AG09309 (cell line): ENCODE measurements around the gene GTF2H4.
"Not testable (repeated sequence)": the region's sequence is repeated elsewhere in the genome, so short reads cannot be mapped to it uniquely, and the experiment has no call there.

Source experiments
- DNase-seq: peaks from one replicate; pipeline ENCODE4 v3.0.0-alpha.2; 2010; ENCODE audit warnings: low read depth
- H3K4me3 ChIP-seq: 2 replicates; pipeline ENCODE4 v1.5.1; 2011; ENCODE audit warnings: mild to moderate bottlenecking, low read depth, low read length, moderate library complexity; ENCODE audit not compliant: control insufficient read depth
- CTCF ChIP-seq: IDR thresholded peaks from 2 replicates; pipeline ENCODE4 v1.5.1; 2011; ENCODE audit warnings: mild to moderate bottlenecking, low read depth, low read length, inconsistent platforms; ENCODE audit not compliant: insufficient read depth, control insufficient read depth; ENCODE audit errors: missing control alignments

The GTF2H4 gene

GRCh38 chr6:30914854-30915590, 7.0 kb downstream of the GTF2H4 start:
- no peak for DNase-seq
- no peak for TF ChIP-seq CTCF
- H3K4me3 ChIP-seq: peak overlapping the region; percentile 46

- DNase-seq: peak; percentile 23
- no peak overlapping the region for H3K4me3 ChIP-seq
- peak; percentile 72 for TF ChIP-seq CTCF
These were observed 7.6 kb downstream of the GTF2H4 start for GRCh38 chr6:30915591-30915946.

- no peak for DNase-seq
- no peak overlapping the region for H3K4me3 ChIP-seq
- TF ChIP-seq CTCF: no peak
These were observed 9.0 kb downstream of the GTF2H4 start for GRCh38 chr6:30917041-30917440.

- no peak for TF ChIP-seq CTCF
- DNase-seq: no peak
- H3K4me3 ChIP-seq: no peak overlapping the region
These were observed 9.5 kb downstream of the GTF2H4 start for GRCh38 chr6:30917487-30917886.

- no peak for DNase-seq
These were observed 10.7 kb downstream of the GTF2H4 start for GRCh38 chr6:30918670-30919069.

GRCh38 chr6:30922447-30922852, 14.4 kb downstream of the GTF2H4 start:
- DNase-seq: no peak

More at GRCh38 chr6:30918670-30919069, 10.7 kb downstream of the GTF2H4 start:
- TF ChIP-seq CTCF: no peak
- H3K4me3 ChIP-seq: no peak overlapping the region

GRCh38 chr6:30924040-30924627, 16.1 kb downstream of the GTF2H4 start:
- not testable (repeated sequence) for H3K4me3 ChIP-seq, DNase-seq

More at GRCh38 chr6:30922447-30922852, 14.4 kb downstream of the GTF2H4 start:
- no peak overlapping the region for H3K4me3 ChIP-seq
- TF ChIP-seq CTCF: no peak
